Measurements from ENCODE around the gene CHRNA4. TPM values are rescaled to one million over a fixed set of nuclear protein-coding genes. Genes with fewer than 3 reads are reported as not detected.

CHRNA4 gene
- total RNA-seq, result under 1 TPM in 1 of 4 donors, not detected in 3; 0.13 TPM

- WGBS, 2 donors, result 2 to 10% methylated on average over 11 to 27 of the region's 79 CpGs
- DNase-seq (ENCODE audit: low spot score in 2 of 2), result no peak
- intact Hi-C loops (cut with DNase I; ENCODE audit: low total_unique reads), result no loop called here
- TF ChIP-seq CTCF (IDR thresholded peaks at IDR 0.05), result no peak
- no peak for TF ChIP-seq POLR2A (IDR thresholded peaks at IDR 0.05)
- no peak within 1 kb of the TSS for H3K4me3 ChIP-seq (ENCODE audit: low read depth, poor library complexity, severe bottlenecking)
These were observed at the start of gene CHRNA4 for GRCh38 chr20:63360850-63361518. Gene CHRNA4 (minus strand): TSS chr20:63361349. CDS start chr20:63361165, 184 bp downstream.

GRCh38 chr20:63409834-63410435 is 48.8 kb upstream of the CHRNA4 start:
- no peak overlapping the region for H3K4me3 ChIP-seq (ENCODE audit: low read depth, poor library complexity, severe bottlenecking)
- no peak for DNase-seq (ENCODE audit: low spot score in 2 of 2)
- TF ChIP-seq POLR2A (IDR thresholded peaks at IDR 0.05) (no peak), CTCF (IDR thresholded peaks at IDR 0.05) (no peak)
- intact Hi-C loops (cut with DNase I; ENCODE audit: low total_unique reads), result no loop called here
- WGBS, 2 donors, result 84 to 85% methylated on average over 16 to 22 of the region's 23 CpGs

GRCh38 chr20:63409066-63409833 is 48.1 kb upstream of the CHRNA4 start:
- intact Hi-C loops (cut with DNase I; ENCODE audit: low total_unique reads), result no loop called here
- no peak for DNase-seq (ENCODE audit: low spot score in 2 of 2)
- no peak for TF ChIP-seq CTCF (IDR thresholded peaks at IDR 0.05)
- no peak for TF ChIP-seq POLR2A (IDR thresholded peaks at IDR 0.05)
- H3K4me3 ChIP-seq (ENCODE audit: low read depth, poor library complexity, severe bottlenecking), result no peak overlapping the region
- 76 to 83% methylated on average over 18 to 21 of the region's 21 CpGs for WGBS, 2 donors

- DNase-seq (ENCODE audit: low spot score in 2 of 2), result no peak
- TF ChIP-seq CTCF (IDR thresholded peaks at IDR 0.05) (no peak), POLR2A (IDR thresholded peaks at IDR 0.05) (no peak)
- intact Hi-C loops (cut with DNase I; ENCODE audit: low total_unique reads), result no loop called here
- WGBS, 2 donors, result 79 to 81% methylated on average over 13 to 18 of the region's 21 CpGs
- H3K4me3 ChIP-seq (ENCODE audit: low read depth, poor library complexity, severe bottlenecking), result no peak overlapping the region
These were observed 47.5 kb upstream of the CHRNA4 start for GRCh38 chr20:63408684-63409046.

- DNase-seq (ENCODE audit: low spot score in 2 of 2), result no peak
- no peak overlapping the region for H3K4me3 ChIP-seq (ENCODE audit: low read depth, poor library complexity, severe bottlenecking)
- intact Hi-C loops (cut with DNase I; ENCODE audit: low total_unique reads), result no loop called here
- TF ChIP-seq CTCF (IDR thresholded peaks at IDR 0.05) (no peak), POLR2A (IDR thresholded peaks at IDR 0.05) (no peak)
- WGBS, 2 donors, result 89 to 91% methylated on average over 22 to 24 of the region's 27 CpGs
These were observed 47.0 kb upstream of the CHRNA4 start for GRCh38 chr20:63407928-63408683.
